ENCODE results near the gene SMCR8. TPM values are rescaled to one million over a fixed set of nuclear protein-coding genes. Genes with fewer than 3 reads are reported as not detected.

SMCR8 gene
- total RNA-seq, 6 donors from 2014 or later = 17.1 to 25.2 (median 21.5) TPM

- peak overlapping the region in 3 of 4 donors; percentile 80 to 90 (median 85) for H3K4me3 ChIP-seq
- TF ChIP-seq, protein P1, sequence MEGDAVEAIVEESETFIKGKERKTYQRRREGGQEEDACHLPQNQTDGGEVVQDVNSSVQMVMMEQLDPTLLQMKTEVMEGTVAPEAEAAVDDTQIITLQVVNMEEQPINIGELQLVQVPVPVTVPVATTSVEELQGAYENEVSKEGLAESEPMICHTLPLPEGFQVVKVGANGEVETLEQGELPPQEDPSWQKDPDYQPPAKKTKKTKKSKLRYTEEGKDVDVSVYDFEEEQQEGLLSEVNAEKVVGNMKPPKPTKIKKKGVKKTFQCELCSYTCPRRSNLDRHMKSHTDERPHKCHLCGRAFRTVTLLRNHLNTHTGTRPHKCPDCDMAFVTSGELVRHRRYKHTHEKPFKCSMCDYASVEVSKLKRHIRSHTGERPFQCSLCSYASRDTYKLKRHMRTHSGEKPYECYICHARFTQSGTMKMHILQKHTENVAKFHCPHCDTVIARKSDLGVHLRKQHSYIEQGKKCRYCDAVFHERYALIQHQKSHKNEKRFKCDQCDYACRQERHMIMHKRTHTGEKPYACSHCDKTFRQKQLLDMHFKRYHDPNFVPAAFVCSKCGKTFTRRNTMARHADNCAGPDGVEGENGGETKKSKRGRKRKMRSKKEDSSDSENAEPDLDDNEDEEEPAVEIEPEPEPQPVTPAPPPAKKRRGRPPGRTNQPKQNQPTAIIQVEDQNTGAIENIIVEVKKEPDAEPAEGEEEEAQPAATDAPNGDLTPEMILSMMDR (IDR thresholded peaks at IDR 0.05) = no peak
- no peak for TF ChIP-seq POLR2AphosphoS5 (IDR thresholded peaks at IDR 0.05)
- no peak for TF ChIP-seq EP300 (IDR thresholded peaks at IDR 0.05)
- TF ChIP-seq POLR2A (IDR thresholded peaks at IDR 0.05) = no peak
- peaks cover 0 to 12% (median 3%) of the 10 kb centered on the region in 4 donors for H3K36me3 ChIP-seq
- ATAC-seq (ENCODE audit: low FRiP score in 2 of 2) = no peak
- WGBS, 2 donors = 64 to 66% methylated on average over 14 to 15 of the region's 15 CpGs
- H3K4me1 ChIP-seq = peaks cover 14 to 25% (median 16%) of the 10 kb centered on the region in 4 donors
- H3K9me3 ChIP-seq = no peaks in the 10 kb centered on the region
- no peaks in the 10 kb centered on the region for H3K27me3 ChIP-seq
- H3K27ac ChIP-seq = peak overlapping the region; percentile 78 to 91 (median 81)
- DNase-seq = no peak
These were observed 47.0 kb downstream of the SMCR8 start for GRCh38 chr17:18361837-18362697.

GRCh38 chr17:18362698-18363100, 47.6 kb downstream of the SMCR8 start:
- Histone ChIP-seq H3K4me3 (peak overlapping the region; percentile 80 to 95 (median 88)), H3K36me3 (peaks cover 0 to 12% (median 3%) of the 10 kb centered on the region in 4 donors), H3K27me3 (no peaks in the 10 kb centered on the region), H3K9me3 (no peaks in the 10 kb centered on the region), H3K27ac (peak overlapping the region; percentile 78 to 91 (median 81)), H3K4me1 (peaks cover 12 to 20% (median 15%) of the 10 kb centered on the region in 4 donors)
- DNase-seq (peak in 1 of 2 donors; percentile 87), ATAC-seq (ENCODE audit: low FRiP score in 2 of 2) (peak; percentile 55 to 63)
- 0 to 9% methylated on average over 10 to 14 of the region's 14 CpGs for WGBS, 2 donors
- TF ChIP-seq EP300 (IDR thresholded peaks at IDR 0.05) (no peak), POLR2AphosphoS5 (IDR thresholded peaks at IDR 0.05) (no peak), POLR2A (IDR thresholded peaks at IDR 0.05) (no peak)
- TF ChIP-seq, protein P1 (IDR thresholded peaks at IDR 0.05) = no peak

- peak; percentile 9 to 83 for TF ChIP-seq POLR2AphosphoS5 (IDR thresholded peaks at IDR 0.05)
- TF ChIP-seq, protein P1 (IDR thresholded peaks at IDR 0.05) = no peak
- peak in 2 of 4 donors; percentile 41 to 87 for TF ChIP-seq POLR2A (IDR thresholded peaks at IDR 0.05)
- Histone ChIP-seq H3K27me3 (no peaks in the 10 kb centered on the region), H3K4me3 (peak within 1 kb of the TSS; percentile 80 to 95 (median 88)), H3K27ac (peak within 1 kb of the TSS; percentile 78 to 91 (median 81)), H3K36me3 (peaks cover 0 to 12% (median 2%) of the 10 kb centered on the region in 4 donors), H3K4me1 (peaks cover 11 to 20% (median 15%) of the 10 kb centered on the region in 4 donors), H3K9me3 (no peaks in the 10 kb centered on the region)
- ATAC-seq (ENCODE audit: low FRiP score in 2 of 2) (peak; percentile 99 to 100), DNase-seq (peak; percentile 98 to 99)
- WGBS, 2 donors = 1% methylated on average over 25 to 34 of the region's 76 CpGs
These were observed 48.3 kb downstream of the SMCR8 start, which contains the start of gene SHMT1 for GRCh38 chr17:18363101-18364049. TSS of gene SHMT1 (minus strand) at chr17:18363550. CDS start at chr17:18355981, 7,569 bp downstream.

- peaks cover 0 to 7% (median 0%) of the 10 kb centered on the region in 4 donors for H3K36me3 ChIP-seq
- H3K4me3 ChIP-seq = peak overlapping the region in 1 of 4 donors; percentile 90
- DNase-seq = no peak
- no peaks in the 10 kb centered on the region for H3K9me3 ChIP-seq
- 96 to 97% methylated on average over 6 of the region's 6 CpGs for WGBS, 2 donors
- TF ChIP-seq, protein P1 (IDR thresholded peaks at IDR 0.05) = no peak
- TF ChIP-seq POLR2AphosphoS5 (IDR thresholded peaks at IDR 0.05) = no peak
- no peak for TF ChIP-seq EP300 (IDR thresholded peaks at IDR 0.05)
- no peak for TF ChIP-seq POLR2A (IDR thresholded peaks at IDR 0.05)
- no peak for ATAC-seq (ENCODE audit: low FRiP score in 2 of 2)
- peaks cover 11 to 20% (median 15%) of the 10 kb centered on the region in 4 donors for H3K4me1 ChIP-seq
- H3K27ac ChIP-seq = no peak overlapping the region
- no peaks in the 10 kb centered on the region for H3K27me3 ChIP-seq
These were observed 49.1 kb downstream of the SMCR8 start for GRCh38 chr17:18364166-18364565.

Measured in upper lobe of left lung (tissue), 6 donors.